DMS 273 (cell line): Measurements from ENCODE around the gene HHAT.
A peak's percentile ranks its signal among the peaks of the same experiment; 100 is the strongest.

Experiments
- DNase-seq: peaks from one replicate; lab custom pipeline; 2025; ENCODE audit not compliant: unreplicated experiment; lab: John Stamatoyannopoulos, UW

HHAT gene

DNA sequence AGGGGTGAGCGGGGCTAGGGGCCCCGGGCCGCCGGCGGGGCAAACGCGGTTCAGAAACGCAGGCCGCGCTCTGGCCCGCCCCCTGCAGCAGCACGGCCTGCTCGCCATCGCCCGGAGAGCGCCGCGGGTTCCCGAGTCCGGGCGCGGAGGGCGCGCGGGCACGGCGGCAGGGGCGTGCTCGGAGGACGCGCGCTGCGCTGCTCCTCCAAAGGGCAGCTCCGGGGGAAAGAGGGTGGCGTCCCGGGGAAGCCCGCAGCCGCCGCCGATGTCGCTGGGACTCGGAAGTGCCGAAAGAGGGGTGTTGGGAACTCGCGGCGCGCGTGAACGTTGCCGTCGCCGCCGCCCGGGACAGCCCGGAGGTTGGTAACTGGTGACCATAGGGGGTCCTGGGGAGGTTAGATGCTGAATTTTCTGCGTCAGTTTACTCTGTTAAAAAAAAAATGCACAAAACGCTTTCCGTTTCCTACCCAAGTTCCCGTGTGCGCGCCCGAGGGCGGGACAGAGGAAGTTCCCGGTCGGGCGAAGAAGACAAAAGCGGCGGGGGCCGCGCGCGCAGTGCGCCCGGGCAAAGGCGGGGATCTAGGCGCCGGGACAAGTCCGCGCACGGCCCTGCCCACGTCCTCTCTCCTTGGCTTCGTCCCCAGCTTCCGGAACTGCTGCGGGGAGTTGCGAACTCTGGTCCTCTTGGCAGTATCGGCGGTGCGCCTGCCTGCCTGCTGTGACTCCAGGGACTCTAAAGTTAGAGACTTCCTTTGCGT lies at the start of gene HHAT:
TSS of gene HHAT (plus strand) at position 157 of the 758 bp plus-strand sequence. CDS start 20,074 bp downstream, outside the sequence.
- peak; percentile 94 for DNase-seq

DNA sequence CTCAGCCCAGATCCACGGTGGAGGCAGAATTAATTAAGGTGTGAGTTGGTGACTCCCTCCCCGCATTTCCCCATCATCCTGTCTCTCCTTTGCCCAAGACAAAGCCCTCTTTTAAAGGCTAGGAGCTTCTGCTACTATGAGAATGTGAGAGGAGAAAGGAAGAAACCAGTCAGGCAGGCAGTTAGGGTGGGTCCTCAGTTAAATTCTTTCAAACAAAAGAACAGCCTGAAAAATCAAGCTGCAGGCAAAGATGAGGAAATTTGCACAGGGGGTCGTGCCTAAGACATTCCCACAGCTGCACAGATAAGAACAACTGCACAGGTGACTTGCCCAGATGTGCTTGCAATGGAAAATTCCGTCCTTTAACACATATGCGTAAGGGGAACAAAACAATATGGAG lies 48.5 kb upstream of the HHAT start:
- no peak for DNase-seq

DNA sequence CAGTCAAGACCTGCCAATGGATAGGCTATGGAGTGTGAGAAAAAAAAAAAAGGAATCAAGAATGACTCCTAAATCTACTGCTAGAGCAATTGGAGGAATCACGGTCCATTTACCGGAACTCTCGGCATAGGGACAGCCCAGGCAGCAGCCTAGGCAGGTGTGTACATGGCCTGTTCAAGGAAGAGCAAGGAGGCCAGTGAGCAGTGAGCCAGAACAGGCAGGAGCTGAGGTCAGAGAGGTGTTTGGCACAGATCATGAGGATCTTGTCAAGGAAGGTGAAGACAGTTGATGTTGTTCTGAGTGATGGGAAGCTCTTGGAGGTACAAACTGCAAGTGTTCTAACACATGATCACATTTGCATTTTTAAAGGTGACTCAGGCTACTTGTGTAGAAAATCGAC lies 40.6 kb upstream of the HHAT start:
- DNase-seq, result no peak

DNA sequence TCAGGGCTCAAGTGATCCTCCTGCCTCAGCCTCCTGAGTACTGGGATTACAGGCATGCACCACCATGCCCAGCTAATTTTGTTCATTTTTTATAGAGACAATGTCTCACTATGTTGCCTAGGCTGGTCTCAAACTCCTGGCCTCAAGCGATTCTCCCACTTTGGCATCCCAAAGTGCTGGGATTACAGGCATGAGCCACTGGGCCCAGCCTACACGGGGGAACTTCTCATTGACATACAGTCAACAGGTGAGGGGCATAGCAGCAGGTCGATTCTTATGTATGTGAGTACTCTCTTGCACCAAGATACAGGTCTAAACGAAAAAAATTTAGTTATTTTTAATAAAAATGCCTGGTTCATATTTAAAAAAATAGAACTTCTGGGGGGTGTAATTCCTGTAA lies 39.5 kb upstream of the HHAT start:
- DNase-seq, result no peak

DNA sequence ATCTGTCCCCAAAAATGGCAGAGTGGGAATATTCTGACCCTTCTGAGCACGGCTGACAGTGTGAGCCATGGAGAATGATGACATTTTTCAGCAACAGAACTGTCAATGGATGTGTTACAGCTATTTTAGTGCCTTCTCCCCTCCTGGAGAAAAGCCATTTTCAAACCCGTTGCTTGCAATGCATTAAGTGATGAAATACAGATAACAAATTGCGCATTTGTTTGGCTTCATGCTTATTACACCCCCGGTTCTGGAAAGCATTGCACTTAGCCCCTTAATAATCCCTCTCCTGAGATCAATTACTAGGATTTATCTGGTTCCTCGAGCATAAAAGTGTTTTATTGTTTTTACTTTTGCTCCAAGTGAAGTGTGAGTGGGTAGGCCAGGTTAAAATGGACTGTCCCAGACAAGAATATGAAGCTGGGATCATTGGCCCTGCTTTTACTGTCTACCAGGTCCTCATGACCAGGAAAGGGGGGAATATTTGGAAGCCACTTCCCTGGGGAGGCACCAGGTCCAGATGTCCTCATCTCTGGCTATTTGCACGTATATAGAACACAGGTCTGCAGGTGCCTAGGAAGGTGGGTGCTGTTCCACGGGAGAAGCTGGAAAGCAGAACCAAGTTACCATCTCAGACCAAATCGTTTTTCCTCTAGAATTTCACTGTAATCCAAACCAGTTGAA lies 37.5 kb upstream of the HHAT start:
- no peak for DNase-seq

DNA sequence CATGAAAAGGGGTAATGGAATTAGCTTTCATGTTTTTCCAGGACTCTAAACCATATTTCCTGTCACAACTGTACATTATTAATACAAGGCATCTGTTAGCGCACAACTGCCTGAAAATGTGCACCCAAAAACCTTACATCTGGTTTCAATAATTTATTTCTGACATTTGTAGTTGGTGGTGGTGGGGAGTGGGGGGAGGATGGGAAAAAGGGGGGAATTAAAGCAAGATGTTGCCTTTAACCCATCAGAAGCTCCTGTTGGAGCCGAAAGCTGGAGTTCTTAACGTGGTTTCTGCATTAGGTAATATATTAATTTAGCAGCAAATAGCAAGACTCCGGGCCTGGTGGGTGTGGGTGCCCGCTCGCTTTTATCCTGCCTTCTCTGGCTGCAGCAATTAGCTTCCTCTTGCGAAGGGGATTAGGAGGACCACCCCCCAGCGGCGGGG lies 36.9 kb upstream of the HHAT start:
- DNase-seq, result no peak

DNA sequence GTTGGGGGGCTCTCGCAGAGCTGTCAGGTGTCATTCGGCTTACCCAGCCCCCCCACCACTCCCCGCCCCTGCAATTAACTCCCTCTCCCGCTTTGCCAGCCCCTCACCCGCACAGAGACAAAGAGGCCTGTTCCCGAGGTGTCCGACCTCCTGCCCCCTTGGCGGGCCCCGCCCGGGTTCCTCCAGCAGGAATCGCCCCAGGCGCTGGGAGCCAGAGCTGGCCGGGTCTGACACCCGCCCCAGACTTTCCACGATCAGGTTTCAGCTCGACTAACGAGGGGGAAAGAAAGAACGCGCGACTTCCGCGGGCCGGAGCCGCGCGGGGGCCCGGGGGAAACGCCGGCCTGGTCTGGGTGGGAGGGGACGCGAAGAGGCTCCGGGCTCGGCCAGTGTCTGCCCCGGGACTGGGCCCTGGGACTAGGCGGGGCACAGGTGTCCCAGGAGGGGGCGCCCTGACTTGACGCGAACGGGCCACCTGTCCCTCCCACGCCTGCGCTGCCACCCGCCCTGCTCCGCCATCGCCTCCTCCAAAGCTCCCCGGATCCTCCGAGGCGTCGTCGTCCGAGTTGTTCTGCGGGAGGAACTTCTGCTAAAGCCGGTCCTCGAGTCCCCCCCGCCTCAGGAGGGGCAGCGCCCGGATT lies 36.4 kb upstream of the HHAT start:
- peak; percentile 87 for DNase-seq

DNA sequence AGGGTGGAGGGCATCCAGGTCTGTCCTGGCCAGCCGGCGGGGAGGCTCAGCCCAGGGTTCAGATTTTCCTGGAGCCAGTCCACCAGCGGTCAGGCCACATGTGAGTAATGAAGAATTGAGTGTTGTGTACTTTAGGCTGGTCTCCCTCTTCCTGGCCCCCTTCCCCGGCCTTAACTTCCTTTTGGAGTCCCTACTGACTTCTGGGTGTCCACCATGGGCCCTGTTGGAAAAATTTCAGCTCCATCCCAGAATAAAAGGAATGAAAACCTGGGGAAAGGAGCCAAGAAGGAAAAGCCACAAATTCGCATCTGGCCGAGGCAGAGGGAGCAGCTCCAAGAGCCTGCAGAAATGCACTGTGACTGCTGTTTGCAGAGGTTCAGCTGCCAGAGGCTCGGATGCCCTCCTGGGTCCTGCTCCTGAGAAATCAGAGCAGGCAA lies 35.5 kb upstream of the HHAT start:
- no peak for DNase-seq

DNA sequence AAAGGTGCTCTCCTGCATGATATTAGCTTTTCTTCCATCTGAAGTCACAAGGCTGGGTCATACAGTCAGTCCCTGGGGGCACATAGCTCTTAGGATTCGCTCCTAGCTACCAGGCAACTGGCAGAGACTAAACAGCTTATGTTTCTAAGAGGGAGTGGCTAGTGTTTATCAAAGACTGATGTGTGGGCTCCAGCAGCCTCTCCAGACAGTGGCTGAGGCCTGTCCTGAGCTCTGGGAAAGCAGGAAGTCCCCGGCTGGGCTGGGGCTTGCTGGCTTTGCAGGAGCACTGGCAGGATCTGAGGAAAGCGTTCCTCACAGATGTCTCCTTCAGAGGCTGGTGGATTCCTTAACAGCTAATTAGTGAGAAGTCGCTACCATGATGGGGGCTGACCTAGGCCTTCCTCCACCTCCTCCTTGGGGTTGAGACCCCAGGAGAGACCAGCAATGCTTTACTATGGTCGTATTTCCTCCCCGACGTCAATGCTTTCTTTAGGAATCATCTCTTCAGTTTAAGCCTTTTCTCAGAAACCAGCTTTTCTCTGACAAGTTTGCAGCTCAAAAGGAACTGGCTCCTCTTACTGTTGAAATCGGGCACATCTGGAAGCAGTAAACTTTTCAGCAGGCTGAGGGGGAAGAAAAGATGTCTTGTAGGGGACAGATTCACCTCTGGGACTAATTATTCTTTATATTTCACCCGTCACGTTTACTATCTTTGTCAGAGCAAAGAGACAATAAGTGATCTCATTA lies 33.5 kb upstream of the HHAT start:
- peak; percentile 65 for DNase-seq

DNA sequence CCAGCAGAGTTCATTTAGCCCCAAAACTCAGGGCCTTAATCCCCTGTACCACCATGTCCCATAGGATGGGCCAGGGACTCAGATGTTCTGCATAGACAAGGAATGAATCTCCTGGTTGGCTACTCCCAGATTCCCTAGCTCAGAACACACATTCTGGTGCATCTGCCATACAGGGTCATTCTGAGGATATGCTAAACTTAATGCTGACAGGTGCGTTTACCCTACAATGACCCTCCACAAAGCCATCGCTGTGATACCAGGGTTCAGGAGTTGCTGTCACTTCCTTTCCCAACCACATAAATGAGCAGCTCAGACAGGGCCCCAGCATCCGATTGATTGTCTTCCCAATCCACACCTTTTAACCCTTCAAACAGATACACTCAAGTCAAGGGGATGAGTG lies 32.0 kb upstream of the HHAT start:
- no peak for DNase-seq

DNA sequence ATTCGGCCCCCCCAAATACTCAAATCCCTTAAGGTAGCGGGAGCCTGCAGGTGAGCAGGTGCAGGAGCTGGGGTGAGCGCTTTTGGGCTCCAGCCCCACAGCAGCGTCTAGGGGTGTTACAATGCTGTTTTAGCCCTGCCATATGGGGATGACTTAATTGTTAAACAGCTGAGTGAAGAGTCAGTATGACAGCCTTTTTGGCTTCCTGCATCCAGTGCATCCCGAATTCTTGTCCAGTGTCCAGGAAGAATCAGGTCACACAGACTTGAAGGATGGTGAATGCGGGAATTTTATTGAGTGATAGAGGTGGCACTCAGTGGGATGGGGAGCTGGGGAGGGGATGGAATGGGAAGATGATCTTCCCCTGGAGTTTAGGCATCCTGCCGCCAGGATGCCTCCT lies 30.4 kb upstream of the HHAT start:
- DNase-seq, result no peak

DNA sequence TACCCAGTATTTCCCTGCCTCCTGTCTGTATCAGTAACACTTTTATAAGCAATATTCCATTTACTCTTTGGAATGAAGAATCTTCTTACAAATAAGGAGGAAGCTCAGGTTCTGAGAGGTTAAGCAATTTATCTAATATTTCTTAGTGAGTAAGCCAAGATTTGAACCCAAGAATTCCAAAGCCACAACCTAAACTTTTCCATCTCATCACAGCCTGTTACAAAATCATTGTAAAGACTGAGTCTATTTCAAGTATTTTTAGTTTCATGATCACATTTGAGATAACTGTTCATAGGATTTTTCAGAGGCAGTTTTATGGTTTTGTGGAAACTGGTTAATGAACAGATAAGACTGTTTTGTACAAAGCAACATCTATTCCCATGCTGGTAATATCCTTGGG lies 29.8 kb upstream of the HHAT start:
- DNase-seq, result no peak

DNA sequence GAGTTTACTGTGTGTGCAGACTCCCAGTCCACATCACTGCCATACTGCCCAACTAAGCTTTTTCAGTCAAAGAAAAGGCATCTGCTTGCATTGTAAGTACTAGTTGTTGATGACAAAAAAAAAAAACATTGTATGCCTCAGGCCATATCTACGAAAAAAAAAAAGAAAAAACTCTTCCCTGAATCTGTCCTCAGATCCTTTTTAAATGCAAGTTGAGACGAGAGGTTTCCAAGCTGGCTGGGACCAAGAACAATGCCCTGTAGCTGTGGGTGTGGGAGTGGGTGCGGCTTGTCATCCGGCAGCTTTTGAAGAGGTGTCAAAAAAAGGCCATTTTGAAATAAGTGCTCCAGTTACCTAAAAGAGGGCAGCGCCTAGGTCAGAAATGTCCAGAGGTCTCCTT lies 29.2 kb upstream of the HHAT start:
- DNase-seq, result no peak

DNA sequence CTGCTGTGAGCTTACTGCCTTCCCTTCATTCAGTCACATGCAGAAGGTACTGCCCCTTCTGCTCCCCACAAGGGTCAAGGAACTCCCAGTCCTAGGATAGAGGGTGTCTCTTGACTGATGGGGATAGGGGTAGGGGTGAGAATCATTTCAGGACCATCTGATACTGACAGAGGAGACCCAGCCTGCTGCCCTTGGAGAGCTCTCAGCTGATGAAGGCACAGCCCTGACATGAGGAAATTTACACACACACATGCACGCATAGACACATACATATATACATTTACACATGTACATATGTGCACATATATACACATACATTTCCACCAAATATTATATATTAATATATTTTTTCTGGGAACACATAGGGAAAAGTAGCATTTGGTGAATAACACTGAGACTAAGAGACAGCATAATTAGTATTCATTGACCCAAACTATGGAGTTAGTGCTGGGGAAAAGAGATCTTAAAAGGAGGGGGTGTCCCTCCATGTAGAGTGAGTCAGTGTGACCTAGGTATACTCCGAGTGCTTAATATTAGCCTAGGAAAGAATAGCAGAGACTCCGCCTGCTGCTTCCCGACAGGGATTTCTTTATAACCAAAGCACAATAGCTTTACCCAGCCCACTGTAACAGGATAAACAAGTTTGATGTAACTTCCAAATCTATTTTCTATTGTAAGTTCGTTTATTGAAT lies 27.6 kb upstream of the HHAT start:
- DNase-seq, result no peak

DNA sequence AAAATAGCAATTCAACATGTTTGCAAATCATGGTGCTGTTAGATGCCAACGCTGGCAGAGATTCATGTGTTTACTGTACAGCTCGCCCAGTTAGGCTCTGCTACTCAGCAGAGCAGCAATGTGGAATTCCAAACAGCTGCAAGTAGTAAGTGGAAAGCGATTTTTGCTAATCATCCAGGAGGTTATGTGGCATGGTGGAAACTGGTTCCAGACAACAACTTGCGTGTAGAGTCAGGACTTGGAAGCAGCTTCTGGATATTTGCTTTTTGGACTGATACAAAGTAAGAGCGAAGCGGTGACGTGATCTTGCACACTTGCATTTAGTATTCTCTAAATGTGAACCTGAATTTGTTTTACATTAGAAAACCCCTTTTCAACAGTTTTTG lies 27.1 kb upstream of the HHAT start:
- no peak for DNase-seq

DNA sequence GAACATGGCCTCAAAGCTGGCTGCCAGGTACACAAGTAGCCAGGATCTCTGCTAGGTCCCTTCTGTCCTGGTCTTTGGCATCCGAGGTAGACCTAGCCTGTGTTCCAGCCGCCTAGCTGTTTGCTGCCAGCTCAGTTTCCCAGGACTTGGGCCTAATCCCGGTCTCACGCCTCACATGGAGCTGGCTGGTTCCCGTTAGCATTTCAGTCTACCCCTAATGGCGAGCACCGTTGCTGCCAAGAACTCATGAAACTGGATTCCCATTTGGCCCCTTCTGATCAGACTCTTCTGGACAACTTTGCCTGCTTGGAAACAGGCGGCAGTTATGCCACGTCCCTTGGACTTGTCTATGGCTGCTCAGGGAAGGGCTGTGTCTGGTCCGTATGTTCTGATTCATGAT lies 26.2 kb upstream of the HHAT start:
- DNase-seq, result no peak

DNA sequence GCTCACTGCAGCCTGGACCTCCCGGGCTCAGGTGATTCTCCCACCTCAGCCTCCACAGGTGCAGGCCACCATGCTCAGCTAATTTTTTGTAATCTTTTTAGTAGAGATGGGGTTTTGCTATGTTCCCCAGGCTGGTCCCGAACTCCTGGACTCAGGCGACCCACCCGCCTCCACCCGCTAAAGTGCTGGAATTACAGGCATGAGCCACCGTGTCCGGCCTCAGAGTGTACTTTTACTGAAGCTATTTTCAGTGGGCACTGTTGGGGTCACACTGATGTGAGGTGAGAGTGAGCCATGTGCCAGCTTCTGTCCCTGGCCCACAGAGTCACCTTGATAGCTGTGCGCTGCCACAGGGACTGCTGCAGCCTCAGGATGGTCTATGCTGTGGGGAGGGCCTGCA lies 25.3 kb upstream of the HHAT start:
- DNase-seq, result no peak

DNA sequence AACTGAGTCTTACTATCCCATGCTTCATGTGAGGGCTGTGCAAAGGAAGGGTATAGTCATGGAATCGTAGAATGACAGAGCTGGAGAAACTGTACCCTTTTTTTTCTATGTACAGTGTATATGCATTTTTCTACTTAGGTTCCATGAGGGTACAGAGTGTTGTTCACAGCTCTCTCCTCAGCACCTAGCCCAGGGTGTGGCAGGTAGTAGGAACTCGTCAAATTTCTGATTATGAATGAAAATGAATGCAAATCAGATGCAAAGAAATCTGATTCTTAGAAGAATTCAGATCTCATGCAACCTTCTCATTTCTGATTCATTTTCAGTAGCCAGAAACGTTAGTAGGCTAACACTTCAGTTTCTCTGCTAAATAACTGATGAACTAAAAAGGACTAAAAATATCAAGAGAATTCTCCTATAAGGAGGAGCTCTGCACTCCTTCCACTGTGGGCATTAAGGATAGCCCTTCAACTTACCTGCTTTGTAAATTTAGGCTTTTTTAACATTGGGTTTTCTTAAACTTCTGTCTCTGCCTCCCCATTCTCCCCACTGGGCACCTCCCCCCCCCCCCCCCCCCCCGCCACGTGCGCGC lies 18.0 kb upstream of the HHAT start:
- no peak for DNase-seq

DNA sequence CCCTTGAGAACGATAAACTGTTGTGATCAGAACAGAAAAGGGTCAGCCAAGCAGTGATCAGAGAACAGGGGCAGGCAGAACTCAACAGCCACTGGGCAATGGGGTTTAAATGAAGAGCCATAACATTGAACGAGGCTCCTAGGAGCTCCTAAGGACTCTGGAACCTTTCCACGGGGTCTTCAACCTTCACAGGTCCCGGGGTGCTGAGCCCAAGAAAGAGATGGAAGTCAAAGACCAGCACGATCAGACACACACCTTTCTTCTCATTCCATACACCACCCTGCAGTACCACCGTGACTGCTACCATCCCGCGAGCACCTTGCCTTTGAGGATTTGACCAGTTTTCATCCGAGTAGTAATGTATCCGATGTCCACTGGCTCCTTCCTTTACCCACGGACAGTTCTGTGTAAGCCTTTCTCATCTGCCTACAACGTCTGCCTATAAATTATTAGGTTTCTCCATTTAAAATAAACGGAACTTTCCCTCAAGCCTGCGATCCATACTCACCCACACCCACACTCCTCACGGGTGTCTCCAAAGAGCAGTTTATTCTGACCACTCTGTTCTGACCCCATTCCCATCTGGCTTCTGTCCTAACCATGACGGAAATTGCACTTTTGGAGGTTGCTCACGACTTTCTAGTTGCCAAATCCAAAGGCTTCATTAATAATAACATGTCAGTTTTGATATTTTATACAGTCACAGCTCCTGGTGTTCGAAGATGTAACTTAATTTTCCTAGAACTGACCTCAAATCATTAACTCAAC lies 16.8 kb upstream of the HHAT start:
- no peak for DNase-seq
